Spleen (tissue), 7 donors: ENCODE results near the gene PCDH15.

Experiments used
- CTCF ChIP-seq, 11 experiments: fragments of 200-600 bp in 7 of 11; fragments of 450-650 bp in 4 of 11; sonication (generic) in 4 of 11; IDR thresholded peaks in 8 of 11; conservative IDR thresholded peaks in 3 of 11; 1 replicate in 7 of 11; 2 replicates in 4 of 11; pipeline versions ENCODE4 v1.4.0 to v1.8.0; 2016 to 2021; ENCODE audit warnings: antibody characterized with exemption in 11 of 11, inconsistent platforms in 4 of 11, mild to moderate bottlenecking in 1 of 11
- POLR2A ChIP-seq, 3 donors: fragments of 450-650 bp; IDR thresholded peaks; one replicate each; pipeline ENCODE4 v1.5.1; 2017; ENCODE audit warnings: antibody characterized with exemption in 3 of 3, mild to moderate bottlenecking in 1 of 3
- POLR2AphosphoS5 ChIP-seq, 3 donors: sonication (generic); formaldehyde crosslinking; IDR thresholded peaks; one replicate each; pipeline ENCODE4 v1.5.1; 2017; ENCODE audit warnings: antibody characterized with exemption in 3 of 3
- donor health status: DM: no; HTN: no; CAD: no; lungs with moderate emphysema.
- donor health status: DM: no; HTN: no; CAD: no.
- donor health status: DM: no; HTN: no; CAD: no.

GRCh38 chr10:54444170-54444569 lies 356.9 kb downstream of the PCDH15 start:
- no peak for TF ChIP-seq CTCF (IDR thresholded peaks at IDR 0.05 in 8 of 11, conservative IDR thresholded peaks at IDR 0.05 in 3 of 11)
- no peak for TF ChIP-seq POLR2A (IDR thresholded peaks at IDR 0.05)
- no peak for TF ChIP-seq POLR2AphosphoS5 (IDR thresholded peaks at IDR 0.05)
